PC-9 (cell line): ENCODE results near the gene FLNC. TPM values are rescaled to one million over a fixed set of nuclear protein-coding genes. Genes with fewer than 3 reads are reported as not detected.
A peak's percentile ranks its signal among the peaks of the same experiment; 100 is the strongest.

ENCODE experiments used
- BruUV-seq: library from RNA; stranded (reverse); fragments of 400-500 nt; replicated peaks from 2 replicates; lab custom pipeline; 2021; lab: Mats Ljungman, UMichigan
- CTCF ChIA-PET: fragments of 300-600 bp; sonication (Branson Sonifier 250); formaldehyde crosslinking; loops from one replicate; lab custom pipeline; 2022; ENCODE audit warnings: antibody characterized with exemption; lab: Charles Lee
- POLR2A ChIA-PET: fragments of 300-600 bp; sonication (Branson Sonifier 250); formaldehyde crosslinking; loops from one replicate; lab custom pipeline; 2022; ENCODE audit warnings: antibody characterized with exemption; ENCODE audit not compliant: unreplicated experiment; lab: Charles Lee
- DNase-seq, 2 experiments: peaks; one replicate each; pipeline versions ENCODE4 v3.0.0 to v3.0.0-alpha.2; 2015 to 2022; ENCODE audit warnings: mixed read lengths in 1 of 2
- H2AFZ ChIP-seq: fragments of 200-600 bp; sonication (generic); 2 replicates; pipeline ENCODE4 v1.8.1; 2017; ENCODE audit warnings: antibody characterized with exemption
- H3F3A ChIP-seq: fragments of 200-600 bp; sonication (generic); 2 replicates; pipeline ENCODE4 v1.8.1; 2017; ENCODE audit warnings: antibody characterized with exemption, mild to moderate bottlenecking, low read depth; ENCODE audit not compliant: insufficient read depth
- H3K27ac ChIP-seq: fragments of 200-600 bp; sonication (generic); 2 replicates; pipeline ENCODE4 v1.6.1; 2016; ENCODE audit warnings: mixed run types
- H3K27me3 ChIP-seq: fragments of 200-600 bp; sonication (generic); 2 replicates; pipeline ENCODE4 v1.6.1; 2016; ENCODE audit warnings: low read depth, mixed run types; ENCODE audit not compliant: insufficient read depth
- H3K36me3 ChIP-seq: fragments of 200-600 bp; sonication (generic); 2 replicates; pipeline ENCODE4 v1.6.1; 2016; ENCODE audit warnings: low read depth, mixed run types
- H3K4me1 ChIP-seq: fragments of 200-600 bp; sonication (generic); replicated peaks from 2 replicates; pipeline ENCODE4 v1.6.1; 2016; ENCODE audit warnings: mixed run types; ENCODE audit not compliant: insufficient read depth
- H3K4me2 ChIP-seq: fragments of 200-600 bp; sonication (generic); 2 replicates; pipeline ENCODE4 v1.6.1; 2017; ENCODE audit warnings: mixed run types
- H3K4me3 ChIP-seq: fragments of 200-600 bp; sonication (generic); 2 replicates; pipeline ENCODE4 v1.6.1; 2016; ENCODE audit warnings: mixed run types
- H3K79me2 ChIP-seq: fragments of 200-600 bp; sonication (generic); 2 replicates; pipeline ENCODE4 v1.6.1; 2017; ENCODE audit warnings: low read depth, mixed run types
- H3K9me2 ChIP-seq: fragments of 200-600 bp; sonication (generic); 2 replicates; pipeline ENCODE4 v1.8.1; 2017; ENCODE audit warnings: mild to moderate bottlenecking; ENCODE audit not compliant: insufficient read depth
- H3K9me3 ChIP-seq: fragments of 200-600 bp; sonication (generic); 2 replicates; pipeline ENCODE4 v1.8.1; 2016; ENCODE audit warnings: low read depth; ENCODE audit not compliant: insufficient read depth
- H4K20me1 ChIP-seq: fragments of 200-600 bp; sonication (generic); 2 replicates; pipeline ENCODE4 v1.8.1; 2017; ENCODE audit not compliant: insufficient read depth
- EZH2 ChIP-seq: fragments of 200-600 bp; sonication (generic); IDR thresholded peaks from 2 replicates; pipeline ENCODE4 v1.8.0; 2017; ENCODE audit warnings: antibody characterized with exemption, low read depth
- intact Hi-C: fragments of 100-400 bp; cut with micrococcal nuclease; formaldehyde crosslinking; loops from one replicate; pipeline ENCODE4 v1.10.0; 2022; ENCODE audit not compliant: unreplicated experiment
- total RNA-seq: library from RNA; stranded (reverse); gene quantifications from 2 replicates; pipeline ENCODE4 v1.2.3, GENCODE V29; 2021
- TF ChIP-seq, protein P1 (sequence below): fragments of 200-600 bp; sonication (generic); conservative IDR thresholded peaks from 2 replicates; pipeline ENCODE4 v1.6.1; 2017; ENCODE audit warnings: mixed run types, antibody characterized with exemption, mild to moderate bottlenecking, moderate library complexity

FLNC gene
- total RNA-seq, 1 experiment from 2014 or later, result 75.5 TPM

DNA sequence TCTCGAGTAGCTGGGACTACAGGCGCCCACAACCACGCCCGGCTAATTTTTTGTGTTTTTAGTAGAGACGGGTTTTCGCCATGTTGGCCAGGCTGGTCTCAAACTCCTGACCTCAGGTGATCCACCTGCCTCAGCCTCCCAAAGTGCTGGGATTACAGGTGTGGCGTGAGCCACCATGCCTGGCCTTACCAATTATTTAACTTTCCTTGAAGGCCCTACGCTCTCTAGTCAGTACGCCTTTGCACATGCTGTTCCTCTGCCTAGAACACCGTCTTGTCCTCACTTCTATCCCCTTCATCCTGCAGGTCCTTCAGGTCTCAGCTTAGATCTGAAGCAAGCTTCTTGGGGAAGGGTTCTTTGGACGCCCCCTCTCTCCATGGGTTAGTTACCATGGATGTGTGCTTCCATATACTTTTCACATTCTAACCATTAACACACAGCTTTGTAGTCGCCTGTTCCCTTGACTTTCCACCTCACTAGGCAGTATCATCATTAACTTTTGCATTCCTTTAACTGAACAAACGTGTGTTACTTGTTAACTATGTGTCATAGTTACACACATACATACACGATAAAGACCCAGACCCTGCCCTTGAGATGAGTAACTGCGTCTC, 31.9 kb downstream of the FLNC start:
- Histone ChIP-seq H3K36me3 (no peaks in the 10 kb centered on the region), H3K27ac (no peak overlapping the region), H3F3A (peaks cover 8% of the 10 kb centered on the region; the same call in 1 of the 2 replicates), H3K27me3 (no peaks in the 10 kb centered on the region), H3K9me2 (no peaks in the 10 kb centered on the region), H3K4me2 (peak overlapping the region; percentile 79), H3K4me1 (peaks cover 10% of the 10 kb centered on the region), H4K20me1 (peaks cover 5% of the 10 kb centered on the region), H3K4me3 (peak overlapping the region; percentile 71; the same call in 1 of the 2 replicates), H2AFZ (peak overlapping the region; percentile 80), H3K79me2 (peaks cover 21% of the 10 kb centered on the region), H3K9me3 (no peaks in the 10 kb centered on the region)
- POLR2A ChIA-PET, result interaction anchor here (0.6 to 1.0 kb wide), 3 partner anchors 27 to 123 kb away, joined by 3 to 6 read pairs (median 4); partner anchors contain the start of gene CALU
- BruUV-seq, result no TSS peak
- intact Hi-C loops, result loop anchor here (2.0 to 5.0 kb wide), 2 partner anchors 31 to 70 kb away; partner anchors contain the start of gene CCDC136
- no peak for DNase-seq
- CTCF ChIA-PET, result interaction anchor here (0.6 to 2.0 kb wide), 5 partner anchors 18 to 577 kb away, joined by 3 to 13 read pairs (median 6); no protein-coding TSS in a partner anchor
- TF ChIP-seq EZH2, result no peak
- TF ChIP-seq, protein P1, sequence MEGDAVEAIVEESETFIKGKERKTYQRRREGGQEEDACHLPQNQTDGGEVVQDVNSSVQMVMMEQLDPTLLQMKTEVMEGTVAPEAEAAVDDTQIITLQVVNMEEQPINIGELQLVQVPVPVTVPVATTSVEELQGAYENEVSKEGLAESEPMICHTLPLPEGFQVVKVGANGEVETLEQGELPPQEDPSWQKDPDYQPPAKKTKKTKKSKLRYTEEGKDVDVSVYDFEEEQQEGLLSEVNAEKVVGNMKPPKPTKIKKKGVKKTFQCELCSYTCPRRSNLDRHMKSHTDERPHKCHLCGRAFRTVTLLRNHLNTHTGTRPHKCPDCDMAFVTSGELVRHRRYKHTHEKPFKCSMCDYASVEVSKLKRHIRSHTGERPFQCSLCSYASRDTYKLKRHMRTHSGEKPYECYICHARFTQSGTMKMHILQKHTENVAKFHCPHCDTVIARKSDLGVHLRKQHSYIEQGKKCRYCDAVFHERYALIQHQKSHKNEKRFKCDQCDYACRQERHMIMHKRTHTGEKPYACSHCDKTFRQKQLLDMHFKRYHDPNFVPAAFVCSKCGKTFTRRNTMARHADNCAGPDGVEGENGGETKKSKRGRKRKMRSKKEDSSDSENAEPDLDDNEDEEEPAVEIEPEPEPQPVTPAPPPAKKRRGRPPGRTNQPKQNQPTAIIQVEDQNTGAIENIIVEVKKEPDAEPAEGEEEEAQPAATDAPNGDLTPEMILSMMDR, result no peak

DNA sequence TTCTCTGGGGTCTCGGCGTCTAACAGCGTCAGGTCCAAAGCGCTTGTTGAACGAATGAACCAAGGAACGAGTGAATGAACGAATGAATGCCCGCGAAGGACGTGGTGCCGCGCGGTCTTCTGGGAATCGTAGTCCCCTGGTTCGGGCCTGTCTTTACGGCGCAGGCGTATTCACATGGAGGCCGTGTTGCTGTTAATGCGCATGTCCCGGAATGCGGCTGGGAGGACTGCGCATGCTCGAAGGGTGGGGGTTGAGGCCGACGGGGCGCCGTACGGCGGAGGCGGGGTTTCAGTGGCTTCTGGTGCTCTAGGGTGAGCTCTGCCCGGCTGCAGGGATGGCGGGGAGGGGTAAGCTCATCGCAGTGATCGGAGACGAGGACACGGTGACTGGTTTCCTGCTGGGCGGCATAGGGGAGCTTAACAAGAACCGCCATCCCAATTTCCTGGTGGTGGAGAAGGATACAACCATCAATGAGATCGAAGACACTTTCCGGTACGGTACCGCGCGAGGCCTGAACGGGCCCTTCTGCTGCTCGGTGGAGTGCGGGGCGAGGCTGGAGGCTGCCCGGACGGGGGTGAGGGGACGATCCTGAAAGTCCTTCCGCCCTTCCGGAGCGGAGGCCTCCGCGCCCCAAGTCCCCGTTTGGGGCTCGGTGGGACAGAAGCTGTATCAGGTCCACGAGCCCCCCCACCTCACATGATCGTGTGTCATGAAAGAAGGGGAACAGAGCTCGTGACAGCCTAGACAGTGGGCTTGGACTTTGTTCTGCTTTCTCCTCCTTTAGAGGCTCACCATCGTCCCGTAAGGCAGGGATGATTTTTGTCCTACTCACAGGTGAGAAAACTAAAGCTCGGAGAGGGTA, 32.6 kb downstream of the FLNC start, which contains the start of gene ATP6V1F:
ATP6V1F (plus strand) TSS at position 286 of the 862 bp plus-strand sequence; CDS start at position 335, 49 bp downstream.
- intact Hi-C loops, result loop anchor here (2.0 to 5.0 kb wide), 2 partner anchors 30 to 71 kb away; partner anchors contain the start of gene CCDC136
- H3F3A ChIP-seq, result peaks cover 13% of the 10 kb centered on the region; the same call in 1 of the 2 replicates
- ChIA-PET POLR2A (interaction anchor here (1.0 kb wide), 1 partner anchor 124 kb away, joined by 3 read pairs; the partner anchor contains the start of gene CALU), CTCF (interaction anchor here (0.7 to 2.0 kb wide), 6 partner anchors 18 to 436 kb away, joined by 3 to 13 read pairs (median 4); no protein-coding TSS in a partner anchor)
- peak within 1 kb of the TSS; percentile 94 for H2AFZ ChIP-seq
- peak; percentile 88 to 99 for DNase-seq
- H3K27me3 ChIP-seq, result no peaks in the 10 kb centered on the region
- BruUV-seq, result no TSS peak
- H3K27ac ChIP-seq, result no peak within 1 kb of the TSS
- peaks cover 10% of the 10 kb centered on the region for H3K4me1 ChIP-seq
- H3K9me3 ChIP-seq, result no peaks in the 10 kb centered on the region
- no peaks in the 10 kb centered on the region for H3K9me2 ChIP-seq
- H3K79me2 ChIP-seq, result peaks cover 21% of the 10 kb centered on the region
- peak within 1 kb of the TSS; percentile 71 for H3K4me3 ChIP-seq
- no peaks in the 10 kb centered on the region for H3K36me3 ChIP-seq
- H4K20me1 ChIP-seq, result peaks cover 5% of the 10 kb centered on the region
- H3K4me2 ChIP-seq, result peak within 1 kb of the TSS; percentile 99
- TF ChIP-seq, protein P1, result no peak
- TF ChIP-seq EZH2, result no peak
